HG02840 (cell line): ENCODE results near the gene SSBP3.
"Not testable (repeated sequence)": the region's sequence is repeated elsewhere in the genome, so short reads cannot be mapped to it uniquely, and the experiment has no call there.

ENCODE experiments used
- ATAC-seq: cut with Tn5 transposase; IDR thresholded peaks from one replicate; pipeline ENCODE4 v1.9.1; 2021; ENCODE audit warnings: mild to moderate bottlenecking, moderate library complexity, moderate number of reproducible peaks; ENCODE audit not compliant: unreplicated experiment, low FRiP score

Gene SSBP3

DNA sequence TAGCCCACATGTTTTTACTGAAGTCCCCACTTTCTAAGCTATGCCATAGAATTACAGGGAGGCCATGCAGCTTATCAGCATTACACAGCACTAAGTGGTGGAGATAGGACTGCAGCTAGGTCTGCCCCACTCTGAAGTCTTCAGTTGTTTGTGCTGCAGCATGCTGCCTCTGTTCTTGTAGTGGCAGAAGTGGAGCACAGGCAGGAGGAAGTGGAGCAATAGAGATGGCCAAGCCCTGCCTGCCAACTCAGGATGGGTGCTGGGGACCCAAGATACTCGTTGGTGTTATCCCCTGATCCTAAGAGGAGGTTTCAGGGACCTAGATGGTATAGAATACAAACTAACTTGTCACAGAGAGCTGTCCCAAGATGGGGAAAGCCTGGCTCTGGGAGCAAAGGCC, 193.3 kb downstream of the SSBP3 start:
- no peak for ATAC-seq

DNA sequence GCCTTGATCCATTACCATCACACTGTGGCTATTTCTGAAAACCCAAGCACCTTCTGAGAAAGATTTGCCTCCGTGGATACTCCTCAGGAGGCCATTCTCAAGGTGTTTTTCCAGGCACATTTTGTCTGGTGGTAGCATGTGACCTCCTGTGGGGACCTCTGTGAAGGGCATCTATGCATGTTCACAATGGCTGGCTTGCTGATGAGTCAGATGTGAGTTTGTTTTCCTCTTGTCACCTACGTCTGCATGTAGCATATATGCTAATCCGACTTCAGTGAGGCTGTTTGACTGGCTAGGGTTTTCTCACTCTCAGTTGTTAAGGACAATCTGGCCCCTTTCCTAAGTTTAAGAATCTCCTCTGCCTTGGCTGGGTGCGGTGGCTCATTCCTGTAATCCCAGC, 198.3 kb downstream of the SSBP3 start:
- not testable (repeated sequence) for ATAC-seq

DNA sequence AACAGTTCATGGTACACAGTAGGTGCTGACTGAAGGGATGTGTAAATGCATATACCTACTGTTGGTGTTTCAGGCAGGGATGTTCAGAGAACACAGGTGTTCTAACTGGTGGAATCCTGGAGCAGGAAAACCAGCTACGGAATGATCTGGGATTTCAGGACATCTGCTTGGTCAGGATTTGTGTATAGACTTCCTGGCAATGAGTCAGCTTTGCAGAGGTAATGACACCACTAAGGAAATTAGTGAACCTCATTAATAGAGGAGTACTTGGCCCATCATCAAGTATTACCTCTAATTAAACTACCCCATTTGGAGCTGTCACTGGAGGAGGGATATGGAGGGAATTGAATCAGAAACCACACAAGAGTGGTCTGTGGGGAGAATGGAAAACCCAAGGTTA, 198.9 kb downstream of the SSBP3 start:
- ATAC-seq: no peak

DNA sequence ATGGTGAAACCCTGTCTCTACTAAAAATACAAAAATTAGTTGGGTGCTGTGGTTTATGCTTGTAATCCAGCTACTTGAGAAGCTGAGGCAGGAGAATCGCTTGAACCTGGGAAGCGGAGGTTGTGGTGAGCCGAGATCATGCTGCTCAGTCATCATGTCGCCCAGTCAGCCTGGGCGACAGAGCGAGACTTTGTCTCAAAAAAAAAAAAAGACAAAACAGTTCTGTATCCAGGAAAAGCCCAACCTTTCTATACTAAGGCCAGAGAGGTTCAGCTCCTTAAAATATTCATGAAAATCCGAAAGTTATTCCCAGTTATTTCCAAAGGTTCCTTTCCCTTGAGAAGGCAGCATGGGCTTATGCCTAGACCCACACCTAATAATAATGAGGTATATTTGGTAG, 202.0 kb downstream of the SSBP3 start:
- no peak for ATAC-seq

DNA sequence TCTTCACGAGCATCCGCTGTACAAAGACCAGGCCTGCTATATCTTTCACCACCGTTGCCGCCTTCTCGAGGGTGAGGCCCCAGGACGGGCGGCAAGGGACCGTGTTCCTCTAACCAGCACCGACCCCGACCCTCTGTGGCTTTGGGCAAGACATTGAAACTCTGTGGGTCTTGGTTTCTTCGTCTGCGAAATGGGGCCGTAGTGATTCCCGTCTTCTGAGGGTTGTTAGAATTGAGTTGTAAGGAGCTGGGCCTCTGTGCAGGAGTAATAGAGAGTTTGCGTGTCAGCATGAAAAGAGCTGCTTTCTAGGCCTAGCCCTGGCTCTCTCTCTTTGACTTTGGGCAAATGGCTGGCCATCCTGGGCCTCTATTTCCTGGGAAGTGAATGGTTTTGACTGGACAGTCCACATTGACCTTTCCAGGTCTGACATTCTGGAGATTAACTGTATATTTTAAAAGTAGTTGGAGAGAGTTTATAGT, 205.6 kb downstream of the SSBP3 start:
- peak; percentile 11 for ATAC-seq

DNA sequence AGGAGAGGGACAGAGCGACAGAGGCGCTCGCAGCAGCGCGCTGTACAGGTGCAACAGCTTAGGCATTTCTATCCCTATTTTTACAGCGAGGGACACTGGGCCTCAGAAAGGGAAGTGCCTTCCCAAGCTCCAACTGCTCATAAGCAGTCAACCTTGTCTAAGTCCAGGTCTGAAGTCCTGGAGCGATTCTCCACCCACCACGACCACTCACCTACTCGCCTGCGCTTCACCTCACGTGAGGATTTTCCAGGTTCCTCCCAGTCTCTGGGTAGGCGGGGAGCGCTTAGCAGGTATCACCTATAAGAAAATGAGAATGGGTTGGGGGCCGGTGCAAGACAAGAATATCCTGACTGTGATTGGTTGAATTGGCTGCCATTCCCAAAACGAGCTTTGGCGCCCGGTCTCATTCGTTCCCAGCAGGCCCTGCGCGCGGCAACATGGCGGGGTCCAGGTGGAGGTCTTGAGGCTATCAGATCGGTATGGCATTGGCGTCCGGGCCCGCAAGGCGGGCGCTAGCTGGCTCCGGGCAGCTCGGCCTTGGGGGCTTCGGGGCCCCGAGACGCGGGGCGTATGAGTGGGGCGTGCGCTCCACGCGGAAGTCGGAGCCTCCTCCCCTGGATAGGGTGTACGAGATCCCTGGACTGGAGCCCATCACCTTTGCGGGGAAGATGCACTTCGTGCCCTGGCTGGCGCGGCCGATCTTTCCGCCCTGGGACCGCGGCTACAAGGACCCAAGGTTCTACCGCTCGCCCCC, 206.3 kb downstream of the SSBP3 start, which contains the start of the genes CYB5RL and MRPL37:
CYB5RL (minus strand) TSS at position 266 of the 754 bp plus-strand sequence. CDS start 4,414 bp downstream, outside the sequence.
MRPL37 (plus strand) TSS at position 403 of the 754 bp plus-strand sequence; CDS start at position 480, 77 bp downstream.
- ATAC-seq: peak; percentile 88

DNA sequence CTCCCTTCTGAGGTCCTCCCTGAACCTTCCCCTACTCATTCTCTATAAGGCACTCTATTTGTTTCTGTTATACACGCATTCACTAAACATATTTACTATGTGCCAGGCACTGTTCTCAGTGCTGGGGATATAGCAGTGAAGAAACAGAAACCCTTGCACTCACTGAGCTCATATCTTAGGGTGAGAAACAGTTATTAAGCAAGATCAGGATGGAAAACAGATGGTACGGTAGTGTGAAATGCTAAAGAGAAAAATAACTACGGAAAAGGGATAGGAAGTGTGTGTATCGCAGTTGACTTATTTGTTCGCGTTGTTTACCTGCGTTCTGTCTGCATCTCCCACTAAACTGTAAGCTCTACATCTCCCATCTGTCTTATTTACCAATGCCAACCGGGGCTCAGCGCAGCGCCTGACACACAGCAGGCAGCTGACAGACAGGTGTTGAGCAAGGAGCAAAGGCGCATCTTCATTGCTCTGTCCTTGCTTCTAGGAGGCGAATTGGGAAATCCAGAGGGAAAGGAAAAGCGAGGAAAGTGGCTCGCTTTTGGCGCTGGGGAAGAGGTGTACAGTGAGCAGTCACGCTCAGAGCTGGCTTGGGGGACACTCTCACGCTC, 206.9 kb downstream of the SSBP3 start:
- ATAC-seq: no peak

DNA sequence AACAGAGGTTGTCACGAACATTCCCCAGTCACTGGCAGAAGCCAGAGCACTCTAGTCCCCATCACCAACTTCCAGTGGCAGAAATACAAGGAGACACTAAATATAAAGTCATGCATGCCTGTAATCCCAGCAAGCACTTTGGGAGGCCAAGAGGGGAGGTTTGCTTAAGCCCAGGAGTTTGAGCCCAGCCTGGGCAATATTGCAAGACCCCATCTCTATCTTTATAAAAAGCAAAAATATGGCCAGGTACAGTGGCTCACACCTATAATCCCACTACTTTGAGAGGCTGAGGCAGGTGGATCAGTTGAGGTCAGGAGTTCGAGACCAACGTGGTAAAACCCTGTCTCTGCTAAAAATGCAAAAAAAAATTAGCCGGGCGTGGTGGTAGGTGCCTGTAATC, 212.7 kb downstream of the SSBP3 start:
- no peak for ATAC-seq

DNA sequence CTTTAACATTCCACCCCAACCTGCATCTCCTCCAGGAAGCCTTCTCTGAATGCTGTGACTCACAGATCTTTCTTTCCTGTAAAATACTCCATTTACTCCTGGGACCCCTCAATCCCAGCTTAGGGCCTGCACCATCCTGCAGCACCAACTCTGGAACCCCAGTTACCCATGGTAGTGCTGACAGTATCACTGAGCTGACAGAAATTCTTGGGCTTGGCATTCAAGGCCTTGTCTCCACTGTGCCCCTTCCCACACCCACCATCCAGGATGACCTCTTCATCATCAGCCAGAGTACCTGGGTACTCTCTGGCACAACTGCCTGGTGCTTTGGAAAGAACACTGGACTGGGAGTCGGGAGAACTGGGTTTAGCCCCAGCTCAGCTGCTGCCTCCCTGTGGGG, 214.7 kb downstream of the SSBP3 start:
- ATAC-seq: no peak

DNA sequence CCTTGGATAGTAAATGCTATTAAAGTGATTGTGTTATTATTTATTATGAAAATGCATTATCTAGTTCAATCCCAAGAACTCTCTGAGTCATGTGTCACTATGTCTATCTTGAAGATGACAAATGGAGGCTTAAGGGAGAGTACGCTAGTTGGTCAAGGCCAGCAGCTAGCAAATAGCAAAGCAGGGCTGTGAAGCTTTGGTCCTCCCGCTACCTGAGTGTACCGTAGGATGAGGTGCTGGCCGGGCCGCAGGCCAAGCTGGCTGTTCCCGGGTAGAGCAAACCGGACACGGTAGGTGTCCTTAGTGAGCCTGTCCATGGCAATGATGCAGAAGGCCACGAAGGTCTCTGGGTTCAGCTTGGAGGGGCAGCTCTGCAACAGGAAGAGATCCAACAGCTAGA, 215.7 kb downstream of the SSBP3 start:
- no peak for ATAC-seq

DNA sequence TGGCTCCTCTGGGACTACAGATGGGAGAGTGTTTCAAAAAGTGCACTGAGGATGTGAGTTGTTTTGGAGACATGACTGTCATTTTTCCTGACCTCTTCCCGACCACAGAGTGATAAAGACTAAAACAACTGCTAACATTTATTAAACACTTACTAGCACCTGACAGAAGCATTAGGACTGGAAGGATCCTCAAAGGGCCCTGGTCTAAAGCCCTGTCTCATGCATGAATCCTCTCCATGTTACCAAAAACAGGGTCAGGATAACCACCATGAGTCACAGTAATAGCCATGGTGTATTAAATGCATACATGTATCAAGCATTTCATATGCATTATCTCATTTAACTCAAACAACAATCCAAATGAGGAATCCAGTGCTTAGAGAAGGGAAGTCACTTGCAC, 217.9 kb downstream of the SSBP3 start:
- no peak for ATAC-seq

DNA sequence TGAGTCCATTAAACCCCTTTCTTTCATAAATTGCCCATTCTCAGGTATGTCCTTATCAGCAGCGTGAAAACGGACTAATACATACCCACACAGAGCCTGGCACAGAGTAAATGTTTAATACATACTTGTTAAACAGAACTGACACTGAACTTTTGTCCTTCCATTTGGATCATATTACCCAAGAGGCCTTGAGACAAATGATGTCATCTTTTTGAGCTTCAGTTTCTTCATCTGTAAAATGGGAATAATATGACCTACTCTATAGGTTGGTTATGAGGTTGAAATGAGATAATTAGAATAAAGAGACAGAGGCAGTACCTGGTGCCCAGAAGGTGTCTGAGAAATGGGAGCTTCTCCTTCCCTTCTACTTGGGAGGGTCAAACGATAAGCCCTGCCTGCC, 220.1 kb downstream of the SSBP3 start:
- ATAC-seq: no peak

DNA sequence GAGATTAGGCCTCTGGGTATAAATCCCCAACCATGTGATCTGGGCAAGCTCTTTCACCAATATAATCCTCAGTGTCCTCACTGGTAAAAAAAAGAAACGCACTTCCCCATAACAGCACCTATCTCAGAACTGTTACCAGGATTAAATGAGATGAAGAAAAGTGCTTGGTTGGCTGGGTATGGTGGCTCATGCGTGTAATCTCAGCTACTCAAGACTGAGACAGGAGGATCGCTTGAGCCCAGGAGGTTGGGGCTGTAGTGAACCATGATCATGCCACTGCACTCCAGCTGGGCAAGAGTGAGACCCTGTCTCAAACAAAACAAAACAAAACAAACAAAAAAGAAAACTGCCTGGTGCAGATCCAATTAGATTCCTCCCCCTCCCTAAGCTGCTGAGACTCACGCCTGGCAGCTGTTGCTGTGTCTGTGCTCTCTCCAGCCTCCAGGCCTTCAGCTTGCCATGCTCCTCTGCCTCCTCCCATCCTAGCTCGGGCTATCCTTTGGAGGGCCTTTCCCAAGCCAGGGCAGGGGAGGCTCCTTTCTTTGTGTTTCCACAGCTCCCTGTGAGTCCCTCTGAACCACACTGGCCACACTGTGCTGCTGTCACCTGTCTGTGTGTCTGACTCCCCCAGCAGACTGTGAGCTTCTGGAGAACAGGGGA, 225.4 kb downstream of the SSBP3 start:
- ATAC-seq: no peak

DNA sequence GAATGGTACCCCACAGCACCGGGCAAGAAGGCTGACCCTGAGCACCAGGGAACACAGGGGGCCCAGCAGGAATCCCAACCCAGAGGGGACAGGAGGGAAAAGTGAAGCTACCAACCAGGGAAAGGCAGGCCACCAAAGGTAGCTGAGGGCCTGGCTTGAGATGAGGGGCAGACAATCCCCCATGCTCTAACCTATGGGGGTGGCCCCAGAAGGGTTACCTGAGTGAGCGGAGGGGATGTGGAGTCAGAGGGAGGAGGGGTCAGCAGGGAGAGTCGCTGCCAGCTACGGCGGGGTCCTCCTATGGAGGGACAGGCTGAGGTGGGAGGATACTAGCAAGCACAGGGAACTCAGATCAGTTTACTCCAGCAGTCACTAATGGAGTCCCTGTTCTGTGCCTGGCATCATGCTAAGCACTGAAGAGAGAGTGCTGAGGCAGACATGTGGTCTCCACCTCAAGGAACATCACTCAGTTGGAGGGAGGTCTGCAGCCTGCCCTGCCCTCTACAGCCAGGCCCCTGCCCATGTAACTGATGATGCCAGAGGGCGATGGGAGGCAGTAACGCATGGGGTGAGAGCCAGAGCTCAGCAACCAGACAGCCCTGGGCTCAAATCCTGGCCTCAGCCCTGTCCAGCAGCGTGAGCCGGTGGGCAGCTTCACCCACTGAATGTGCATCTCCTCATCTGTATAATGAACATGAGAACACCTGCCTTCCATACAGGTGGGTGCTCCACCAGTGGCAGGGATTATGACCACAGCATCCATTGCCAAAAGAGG, 227.7 kb downstream of the SSBP3 start:
- ATAC-seq: no peak

DNA sequence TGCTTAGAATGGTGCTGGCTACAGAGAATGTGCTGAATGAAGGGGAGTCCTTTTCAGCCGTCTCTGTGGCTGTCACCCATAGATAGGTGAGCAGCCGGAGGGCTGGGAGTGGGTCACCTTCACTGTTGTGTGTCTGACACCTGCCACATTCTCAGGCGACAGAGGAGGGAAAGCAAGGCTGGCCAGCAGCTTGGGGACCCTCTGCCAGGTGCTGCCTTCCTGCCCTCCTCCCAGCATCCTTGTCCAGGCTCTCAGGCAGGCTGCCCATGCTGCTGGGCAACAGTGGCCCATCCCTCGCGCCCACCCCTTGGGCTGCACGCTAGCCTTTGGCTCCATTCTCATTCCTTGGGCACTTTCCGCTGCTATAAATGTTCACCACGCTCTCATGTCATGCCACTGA, 228.5 kb downstream of the SSBP3 start:
- ATAC-seq: no peak

DNA sequence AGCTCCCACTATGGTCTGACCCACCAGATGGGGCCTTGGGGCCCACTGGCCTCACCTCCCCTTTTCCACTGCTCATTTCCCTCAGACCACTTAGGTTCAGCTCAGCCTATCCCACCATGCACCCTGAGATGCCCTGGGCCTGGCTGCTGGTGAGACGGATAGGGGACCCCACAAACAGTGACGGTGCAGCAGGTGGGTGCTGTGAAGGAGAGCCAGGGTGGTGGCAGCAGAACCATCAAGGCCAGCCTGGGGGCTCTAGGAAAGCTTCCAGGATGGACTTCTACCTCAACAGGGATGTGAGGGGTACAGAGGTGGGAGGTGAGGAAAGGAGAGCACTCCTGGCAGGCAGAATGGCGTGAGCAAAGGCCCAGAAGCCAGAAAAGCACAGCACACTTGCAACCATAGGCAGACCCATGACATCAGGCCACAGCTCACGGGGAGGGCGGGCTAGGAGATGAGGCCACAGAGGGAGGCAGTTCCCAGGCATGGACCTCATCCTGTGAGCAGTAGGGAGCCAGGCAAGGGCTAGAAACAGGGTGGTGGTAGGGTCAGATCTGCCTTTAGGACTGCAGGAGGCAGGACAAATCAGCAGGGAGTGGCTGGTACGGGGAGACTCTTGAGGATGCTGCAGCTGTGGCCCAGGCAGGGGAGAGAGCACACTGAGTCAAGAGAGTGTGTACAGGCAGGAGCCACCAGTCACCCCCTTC, 229.4 kb downstream of the SSBP3 start:
- no peak for ATAC-seq
